Tibial artery (tissue), 4 donors: ENCODE measurements around the gene TNFAIP8L3.

Experiments
- DNase-seq, 2 donors: peaks; one replicate each; pipeline ENCODE4 v3.0.0-alpha.2; 2019
- H3K27ac ChIP-seq, 2 donors: fragments of 200-600 bp; sonication (generic) in 1 of 2; 1 replicate in 1 of 2; 2 replicates in 1 of 2; pipeline ENCODE4 v1.5.1; 2018 to 2019; ENCODE audit warnings: mild to moderate bottlenecking in 1 of 2
- H3K27me3 ChIP-seq, 2 donors: fragments of 200-600 bp; sonication (generic) in 1 of 2; one replicate each; pipeline versions ENCODE4 v1.5.1 to v1.6.0; 2016 to 2019
- H3K36me3 ChIP-seq, 3 donors: fragments of 200-600 bp; sonication (generic) in 2 of 3; one replicate each; pipeline ENCODE4 v1.5.1; 2016 to 2019; ENCODE audit warnings: mild to moderate bottlenecking in 2 of 3
- H3K4me1 ChIP-seq, 4 donors: fragments of 200-600 bp; sonication (generic) in 2 of 4; 1 replicate in 3 of 4; 2 replicates in 1 of 4; pipeline ENCODE4 v1.5.1; 2016 to 2019
- H3K4me3 ChIP-seq, 2 donors: fragments of 200-600 bp; sonication (generic) in 1 of 2; 1 replicate in 1 of 2; 2 replicates in 1 of 2; pipeline ENCODE4 v1.5.1; 2018 to 2019; ENCODE audit warnings: mild to moderate bottlenecking in 2 of 2
- H3K9me3 ChIP-seq, 3 donors: fragments of 200-600 bp; sonication (generic) in 1 of 3; one replicate each; pipeline ENCODE4 v1.5.1; 2016 to 2019
- intact Hi-C: fragments of 100-400 bp; cut with DNase I; formaldehyde crosslinking; loops from one replicate; pipeline ENCODE4 v1.15.0; 2023; ENCODE audit warnings: low total_unique reads
- TF ChIP-seq, protein P1 (sequence below), 2 experiments: fragments of 200-600 bp in 1 of 2; fragments of 450-650 bp in 1 of 2; IDR thresholded peaks; one replicate each; pipeline ENCODE4 v1.5.1; 2017 to 2019; ENCODE audit warnings: antibody characterized with exemption in 2 of 2, mild to moderate bottlenecking in 1 of 2, moderate library complexity in 1 of 2

Gene TNFAIP8L3

DNA sequence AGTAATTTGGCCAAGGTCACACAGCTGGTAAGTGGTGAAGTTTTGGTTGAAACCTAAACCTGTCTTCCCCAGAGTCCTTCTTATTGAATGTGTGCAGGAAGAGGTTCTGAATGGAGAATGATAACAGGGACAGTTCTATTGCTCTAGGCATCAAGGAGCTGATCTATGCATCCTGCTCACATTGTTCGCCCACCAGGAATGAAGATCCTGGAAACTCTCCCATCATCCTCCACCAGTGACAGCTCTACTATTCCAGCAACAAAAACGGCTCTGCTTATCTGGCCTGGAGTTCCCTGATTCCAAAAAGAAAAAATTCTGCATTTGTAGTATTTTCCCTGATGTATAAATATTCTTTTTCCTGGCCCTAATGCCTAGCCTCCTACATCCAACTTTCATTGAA lies 16.4 kb upstream of the TNFAIP8L3 start:
- Histone ChIP-seq H3K4me1 (peaks cover 0 to 70% (median 43%) of the 10 kb centered on the region in 4 donors), H3K4me3 (no peak overlapping the region), H3K36me3 (no peaks in the 10 kb centered on the region), H3K9me3 (no peaks in the 10 kb centered on the region), H3K27ac (peak overlapping the region; percentile 83 to 85), H3K27me3 (no peaks in the 10 kb centered on the region)
- no peak for DNase-seq
- intact Hi-C loops, result no loop called here
- TF ChIP-seq, protein P1, sequence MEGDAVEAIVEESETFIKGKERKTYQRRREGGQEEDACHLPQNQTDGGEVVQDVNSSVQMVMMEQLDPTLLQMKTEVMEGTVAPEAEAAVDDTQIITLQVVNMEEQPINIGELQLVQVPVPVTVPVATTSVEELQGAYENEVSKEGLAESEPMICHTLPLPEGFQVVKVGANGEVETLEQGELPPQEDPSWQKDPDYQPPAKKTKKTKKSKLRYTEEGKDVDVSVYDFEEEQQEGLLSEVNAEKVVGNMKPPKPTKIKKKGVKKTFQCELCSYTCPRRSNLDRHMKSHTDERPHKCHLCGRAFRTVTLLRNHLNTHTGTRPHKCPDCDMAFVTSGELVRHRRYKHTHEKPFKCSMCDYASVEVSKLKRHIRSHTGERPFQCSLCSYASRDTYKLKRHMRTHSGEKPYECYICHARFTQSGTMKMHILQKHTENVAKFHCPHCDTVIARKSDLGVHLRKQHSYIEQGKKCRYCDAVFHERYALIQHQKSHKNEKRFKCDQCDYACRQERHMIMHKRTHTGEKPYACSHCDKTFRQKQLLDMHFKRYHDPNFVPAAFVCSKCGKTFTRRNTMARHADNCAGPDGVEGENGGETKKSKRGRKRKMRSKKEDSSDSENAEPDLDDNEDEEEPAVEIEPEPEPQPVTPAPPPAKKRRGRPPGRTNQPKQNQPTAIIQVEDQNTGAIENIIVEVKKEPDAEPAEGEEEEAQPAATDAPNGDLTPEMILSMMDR (IDR thresholded peaks at IDR 0.05), result no peak

DNA sequence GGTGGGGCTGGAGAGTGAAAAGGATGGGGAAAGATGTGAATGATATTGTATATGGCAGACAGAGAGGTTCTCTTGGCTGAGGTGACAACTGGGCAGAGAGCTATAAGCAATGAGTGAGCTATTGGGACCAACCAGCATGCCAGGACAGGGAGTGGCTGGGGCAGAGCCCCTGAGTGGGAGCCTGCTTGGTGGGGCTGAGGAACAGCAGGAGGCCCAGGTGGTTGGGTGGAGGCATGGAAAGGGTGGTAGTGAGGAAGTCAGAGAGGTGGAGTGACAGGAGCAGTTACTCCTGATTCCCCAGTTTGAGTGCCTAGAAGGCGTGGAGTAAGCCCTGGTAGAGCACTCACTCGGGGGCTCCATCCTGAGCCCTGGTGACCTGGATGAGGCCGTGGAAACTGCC lies 15.5 kb upstream of the TNFAIP8L3 start:
- DNase-seq, result no peak
- Histone ChIP-seq H3K4me1 (peaks cover 0 to 68% (median 41%) of the 10 kb centered on the region in 4 donors), H3K9me3 (no peaks in the 10 kb centered on the region), H3K4me3 (no peak overlapping the region), H3K27me3 (no peaks in the 10 kb centered on the region), H3K36me3 (no peaks in the 10 kb centered on the region), H3K27ac (peak overlapping the region; percentile 83 to 85)
- intact Hi-C loops, result no loop called here
- TF ChIP-seq, protein P1 (IDR thresholded peaks at IDR 0.05), result no peak

DNA sequence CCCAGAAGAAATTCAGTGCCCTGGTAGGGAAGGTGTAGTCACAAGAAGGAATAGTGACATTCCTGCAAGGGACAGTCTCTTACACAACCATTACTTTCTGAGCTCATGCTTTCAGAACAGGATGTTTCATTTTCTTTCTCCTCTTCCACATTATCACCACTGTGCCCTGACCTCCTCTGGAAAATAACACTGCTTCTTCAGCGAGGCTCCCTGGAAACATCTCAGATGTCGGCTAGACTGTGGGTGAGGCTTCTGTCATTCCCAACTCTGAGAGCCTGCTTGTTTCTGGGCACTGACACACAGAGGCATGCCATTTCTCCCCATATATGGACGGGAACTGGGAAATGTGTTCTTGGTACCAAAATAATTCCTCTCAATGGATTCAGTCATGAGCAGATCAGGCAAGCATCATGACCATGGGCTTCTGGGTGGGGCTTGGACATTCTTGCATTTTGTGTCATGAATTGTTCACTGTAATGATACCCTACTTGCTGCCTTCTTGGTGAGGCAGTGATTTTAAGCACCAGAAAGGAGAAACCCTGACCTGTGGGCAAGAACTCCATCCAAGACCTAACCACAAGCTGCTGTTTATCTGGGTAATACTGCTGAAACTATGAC lies 14.3 kb upstream of the TNFAIP8L3 start:
- Histone ChIP-seq H3K27ac (peak overlapping the region; percentile 83 to 85), H3K36me3 (no peaks in the 10 kb centered on the region), H3K4me3 (no peak overlapping the region), H3K27me3 (no peaks in the 10 kb centered on the region), H3K9me3 (no peaks in the 10 kb centered on the region), H3K4me1 (peaks cover 0 to 68% (median 42%) of the 10 kb centered on the region in 4 donors)
- peak; percentile 75 to 84 for DNase-seq
- TF ChIP-seq, protein P1 (IDR thresholded peaks at IDR 0.05), result no peak
- intact Hi-C loops, result no loop called here

DNA sequence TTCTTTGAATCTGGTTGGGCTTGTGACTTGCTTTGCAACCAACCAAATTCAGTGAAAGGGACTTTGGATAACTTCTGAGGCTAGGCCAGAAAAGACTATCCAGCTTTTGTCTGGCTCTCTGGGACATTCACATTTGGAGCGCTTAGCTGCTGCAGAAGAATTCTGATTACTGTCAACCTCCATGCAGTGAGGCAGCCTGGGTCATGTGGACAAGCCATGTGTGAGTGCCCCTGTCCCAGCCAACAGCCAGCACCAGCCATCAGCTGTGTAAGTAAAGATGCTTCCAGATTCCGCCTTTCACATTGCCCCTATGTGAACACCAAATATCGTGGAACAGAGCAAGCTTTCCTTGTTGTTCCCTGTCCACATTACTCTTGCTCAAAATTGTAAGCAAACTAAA lies 12.9 kb upstream of the TNFAIP8L3 start:
- TF ChIP-seq, protein P1 (IDR thresholded peaks at IDR 0.05), result no peak
- Histone ChIP-seq H3K4me1 (peaks cover 0 to 74% (median 44%) of the 10 kb centered on the region in 4 donors), H3K27me3 (no peaks in the 10 kb centered on the region), H3K9me3 (no peaks in the 10 kb centered on the region), H3K27ac (peak overlapping the region; percentile 83 to 85), H3K36me3 (no peaks in the 10 kb centered on the region), H3K4me3 (no peak overlapping the region)
- no peak for DNase-seq
- intact Hi-C loops, result no loop called here

DNA sequence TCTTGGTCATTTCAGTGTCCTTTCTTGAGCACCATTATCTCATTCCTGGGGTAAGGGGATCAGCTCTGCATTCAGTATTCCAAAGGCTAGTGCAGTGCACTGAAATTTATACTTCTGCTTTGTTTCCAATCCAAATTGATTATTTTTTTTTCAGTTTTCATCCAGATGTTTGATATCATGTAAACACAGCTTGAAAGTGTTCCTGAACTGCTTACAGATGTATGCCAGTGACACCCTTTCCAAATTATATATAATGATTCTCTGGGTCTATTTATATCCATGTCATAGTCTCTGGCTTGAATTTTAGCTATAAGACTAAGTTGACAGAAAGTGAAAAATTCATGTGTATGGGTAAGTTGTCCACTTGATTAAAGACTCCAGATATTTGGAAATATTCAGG lies 11.8 kb upstream of the TNFAIP8L3 start:
- DNase-seq, result no peak
- H3K27ac ChIP-seq, result no peak overlapping the region
- peaks cover 0 to 64% (median 35%) of the 10 kb centered on the region in 4 donors for H3K4me1 ChIP-seq
- intact Hi-C loops, result no loop called here
- no peak overlapping the region for H3K4me3 ChIP-seq
- TF ChIP-seq, protein P1 (IDR thresholded peaks at IDR 0.05), result no peak
- no peaks in the 10 kb centered on the region for H3K27me3 ChIP-seq
- no peaks in the 10 kb centered on the region for H3K36me3 ChIP-seq
- H3K9me3 ChIP-seq, result no peaks in the 10 kb centered on the region
